AG20443 (cell line): ENCODE measurements around the gene CMAS.
"Not testable (repeated sequence)": the region's sequence is repeated elsewhere in the genome, so short reads cannot be mapped to it uniquely, and the experiment has no call there.

Experiments
- DNase-seq: peaks from one replicate; pipeline ENCODE4 v3.0.0; 2012; ENCODE audit warnings: low spot score, mixed read lengths

CMAS gene

GRCh38 chr12:22047494-22047893 is 1.5 kb downstream of the CMAS start:
- DNase-seq: no peak

- no peak for DNase-seq
Observed at GRCh38 chr12:22048351-22049041, 2.5 kb downstream of the CMAS start.

- no peak for DNase-seq
Observed at GRCh38 chr12:22050078-22050477, 4.1 kb downstream of the CMAS start.

GRCh38 chr12:22051114-22051698 is 5.2 kb downstream of the CMAS start:
- no peak for DNase-seq

GRCh38 chr12:22052994-22053393 is 7.0 kb downstream of the CMAS start:
- not testable (repeated sequence) for DNase-seq

- DNase-seq: no peak
Observed at GRCh38 chr12:22054155-22054554, 8.1 kb downstream of the CMAS start.

- DNase-seq: no peak
Observed at GRCh38 chr12:22056607-22057006, 10.6 kb downstream of the CMAS start.

GRCh38 chr12:22059976-22060647 is 14.1 kb downstream of the CMAS start:
- no peak for DNase-seq

GRCh38 chr12:22064968-22065367 is 18.9 kb downstream of the CMAS start:
- DNase-seq: no peak

GRCh38 chr12:22066310-22066709 is 20.3 kb downstream of the CMAS start:
- no peak for DNase-seq

GRCh38 chr12:22069851-22070250 is 23.8 kb downstream of the CMAS start:
- no peak for DNase-seq

- DNase-seq: no peak
Observed at GRCh38 chr12:22082190-22082701, 36.2 kb downstream of the CMAS start.

- DNase-seq: peak; percentile 20
Observed at GRCh38 chr12:22083167-22083566, 37.1 kb downstream of the CMAS start.

- no peak for DNase-seq
Observed at GRCh38 chr12:22084852-22085251, 38.8 kb downstream of the CMAS start.

GRCh38 chr12:22088886-22089285 is 42.9 kb downstream of the CMAS start:
- no peak for DNase-seq

GRCh38 chr12:22089486-22089885 is 43.5 kb downstream of the CMAS start:
- DNase-seq: no peak

GRCh38 chr12:22099062-22099461 is 53.0 kb downstream of the CMAS start:
- DNase-seq: not testable (repeated sequence)

GRCh38 chr12:22100958-22101748 is 55.1 kb downstream of the CMAS start:
- DNase-seq: peak; percentile 34

- peak; percentile 83 for DNase-seq
Observed at GRCh38 chr12:22101749-22102243, 55.8 kb downstream of the CMAS start.

GRCh38 chr12:22103418-22103817 is 57.4 kb downstream of the CMAS start:
- no peak for DNase-seq

- no peak for DNase-seq
Observed at GRCh38 chr12:22105542-22105941, 59.5 kb downstream of the CMAS start.

- DNase-seq: no peak
Observed at GRCh38 chr12:22110176-22110575, 64.2 kb downstream of the CMAS start.
